A549 (cell line): ENCODE data around the gene SLC31A2. TPM values are rescaled to one million over a fixed set of nuclear protein-coding genes. Genes with fewer than 3 reads are reported as not detected.
A peak's percentile ranks its signal among the peaks of the same experiment; 100 is the strongest.

Experiments
- ATAC-seq, 2 experiments: fragments of 200-7000 bp in 1 of 2; fragments of >200 bp in 1 of 2; cut with Nextera tagmentation in 1 of 2; cut with Tn5 transposase in 1 of 2; 3 replicates each; pipeline versions ENCODE4 v1.8.0 to v1.9.1; 2018 to 2020; ENCODE audit warnings: mild to moderate bottlenecking in 1 of 2, moderate library complexity in 1 of 2
- CTCF ChIA-PET: fragments of 300-600 bp; sonication (Branson Sonifier 250); formaldehyde crosslinking; extraction: SDS; loops from one replicate; lab custom pipeline; 2021; ENCODE audit warnings: antibody characterized with exemption, inconsistent platforms; lab: Yijun Ruan, JAX
- POLR2A ChIA-PET: fragments of 350-600 bp; formaldehyde crosslinking; extraction: SDS; loops from one replicate; lab custom pipeline; 2021; ENCODE audit warnings: antibody characterized with exemption, inconsistent platforms; lab: Yijun Ruan, JAX
- DNase-seq, 2 experiments: peaks; one replicate each; pipeline versions ENCODE4 v3.0.0 to v3.0.0-alpha.2; 2011 to 2016; ENCODE audit warnings: low read depth in 1 of 2, low spot score in 1 of 2
- FAIRE-seq: peaks from 2 replicates; lab custom pipeline; 2011; peaks lifted over from hg19 to GRCh38; lab: Jason Lieb, UNC
- H3K27ac ChIP-seq, 2 experiments: fragments of >200 bp; sonication (Bioruptor Twin); formaldehyde crosslinking; 3 replicates each; pipeline ENCODE4 v1.5.1; 2016 to 2017
- H3K4me1 ChIP-seq: fragments of >200 bp; sonication (Bioruptor Twin); formaldehyde crosslinking; 3 replicates; pipeline ENCODE4 v1.6.1; 2016
- H3K4me2 ChIP-seq: fragments of >200 bp; sonication (Bioruptor Twin); formaldehyde crosslinking; 3 replicates; pipeline ENCODE4 v1.6.1; 2016
- H3K4me3 ChIP-seq: fragments of >200 bp; sonication (Bioruptor Twin); formaldehyde crosslinking; 3 replicates; pipeline ENCODE4 v1.5.1; 2016
- H3K9me3 ChIP-seq: fragments of >200 bp; sonication (Bioruptor Twin); formaldehyde crosslinking; 3 replicates; pipeline ENCODE4 v1.6.1; 2016
- CBX2 ChIP-seq: fragments of 200-600 bp; sonication (generic); IDR thresholded peaks from 2 replicates; pipeline ENCODE4 v1.6.1; 2016; ENCODE audit warnings: low read depth, mild to moderate bottlenecking, borderline replicate concordance
- CBX8 ChIP-seq: fragments of 200-600 bp; sonication (generic); IDR thresholded peaks from 2 replicates; pipeline ENCODE4 v1.6.1; 2016
- CHD2 ChIP-seq: fragments of 150-350 bp; IDR thresholded peaks from 2 replicates; pipeline ENCODE4 v1.6.1; 2014; ENCODE audit warnings: low read length; ENCODE audit not compliant: partially characterized antibody
- CHD4 ChIP-seq: fragments of 200-600 bp; sonication (generic); IDR thresholded peaks from 2 replicates; pipeline ENCODE4 v1.6.1; 2016; ENCODE audit warnings: antibody characterized with exemption, mild to moderate bottlenecking, borderline replicate concordance
- EHMT2 ChIP-seq: fragments of 200-600 bp; sonication (generic); IDR thresholded peaks from 2 replicates; pipeline ENCODE4 v1.6.1; 2016; ENCODE audit warnings: antibody characterized with exemption, low read depth, mild to moderate bottlenecking, moderate library complexity
- EP300 ChIP-seq, 2 experiments: fragments of >200 bp; sonication (Bioruptor Twin); formaldehyde crosslinking; IDR thresholded peaks; 2 replicates in 1 of 2; 3 replicates in 1 of 2; pipeline ENCODE4 v1.6.1; 2016 to 2017
- JUNB ChIP-seq: fragments of >200 bp; sonication (Bioruptor Twin); formaldehyde crosslinking; IDR thresholded peaks from 2 replicates; pipeline ENCODE4 v1.6.1; 2016
- KDM1A ChIP-seq: fragments of 200-600 bp; sonication (generic); IDR thresholded peaks from 2 replicates; pipeline ENCODE4 v1.6.1; 2016; ENCODE audit warnings: low read depth, mild to moderate bottlenecking
- KDM5A ChIP-seq: fragments of 200-600 bp; sonication (generic); IDR thresholded peaks from 2 replicates; pipeline ENCODE4 v1.6.1; 2016; ENCODE audit warnings: antibody characterized with exemption, mild to moderate bottlenecking
- MAFK ChIP-seq: fragments of 450-650 bp; IDR thresholded peaks from 2 replicates; pipeline ENCODE4 v1.6.1; 2014; ENCODE audit not compliant: partially characterized antibody
- MAX ChIP-seq: IDR thresholded peaks from 2 replicates; pipeline ENCODE4 v1.6.1; 2012
- NPAS2 ChIP-seq: fragments of 250-450 bp; sonication (Bioruptor Pico); IDR thresholded peaks from 2 replicates; pipeline ENCODE4 v1.8.0; 2022; ENCODE audit warnings: mild to moderate bottlenecking, moderate library complexity, borderline replicate concordance
- RAD21 ChIP-seq, 2 experiments: fragments of >200 bp in 1 of 2; sonication (Bioruptor Twin) in 1 of 2; formaldehyde crosslinking in 1 of 2; IDR thresholded peaks in 1 of 2; conservative IDR thresholded peaks in 1 of 2; 2 replicates in 1 of 2; 3 replicates in 1 of 2; pipeline ENCODE4 v1.6.1; 2012 to 2018; ENCODE audit warnings: inconsistent platforms in 1 of 2
- RNF2 ChIP-seq: fragments of 200-600 bp; sonication (generic); IDR thresholded peaks from 2 replicates; pipeline ENCODE4 v1.6.1; 2016; ENCODE audit warnings: low read depth, mild to moderate bottlenecking, antibody characterized with exemption, moderate library complexity, borderline replicate concordance
- SREBF2 ChIP-seq: fragments of 450-650 bp; IDR thresholded peaks from 2 replicates; pipeline ENCODE4 v1.6.1; 2014; ENCODE audit warnings: mild to moderate bottlenecking, moderate library complexity
- TP53 ChIP-seq: fragments of 250-450 bp; sonication (Bioruptor Pico); IDR thresholded peaks from 2 replicates; pipeline ENCODE4 v1.5.0; 2021; ENCODE audit warnings: mild to moderate bottlenecking, moderate library complexity
- WGBS: methylation state at CpG from one replicate; pipeline ENCODE4 v1.1.6; 2017; ENCODE audit errors: missing lambda C conversion rate; 5-methylcytosine and 5-hydroxymethylcytosine counted together
- polyA plus RNA-seq, 4 experiments: library from polyadenylated mRNA; depleted of rRNA in 3 of 4; stranded (reverse); fragments of >200 nt; fragmentation: RNase III in 1 of 4; extraction: RNeasy Plus Mini Kit Qiagen cat#74134 plus additional on column Dnase treatment in 1 of 4; gene quantifications; 2 replicates in 3 of 4; 3 replicates in 1 of 4; pipeline ENCODE4 v1.2.3, GENCODE V29; 2011 to 2017
- TF ChIP-seq, protein P1 (sequence below): fragments of >200 bp; sonication (Bioruptor Twin); formaldehyde crosslinking; IDR thresholded peaks from 2 replicates; pipeline ENCODE4 v1.6.1; 2016
- TF ChIP-seq, protein P2 (sequence below): fragments of 250-450 bp; sonication (Bioruptor Pico); IDR thresholded peaks from 2 replicates; pipeline ENCODE4 v1.5.0; 2020; ENCODE audit warnings: low read depth, mild to moderate bottlenecking, moderate library complexity
- TF ChIP-seq, protein P3 (sequence below): fragments of 150-350 bp; IDR thresholded peaks from 2 replicates; pipeline ENCODE4 v1.6.1; 2014; ENCODE audit warnings: low read depth, mild to moderate bottlenecking, low read length

SLC31A2 gene
- polyA plus RNA-seq, 2 of the 4 experiments (the other 2 are of a cell fraction), result 5.8 to 5.9 TPM

GRCh38 chr9:113155911-113156588, 5.2 kb downstream of the SLC31A2 start:
- POLR2A ChIA-PET, result no interaction called here
- no peak overlapping the region for H3K4me3 ChIP-seq
- FAIRE-seq (no peak), ATAC-seq (no peak), DNase-seq (no peak)
- H3K9me3 ChIP-seq, result no peaks in the 10 kb centered on the region
- H3K27ac ChIP-seq, result no peak overlapping the region
- CTCF ChIA-PET, result interaction anchor here (1.7 to 2.5 kb wide), 2 partner anchors 10 to 14 kb away, joined by 5 to 8 read pairs; no protein-coding TSS in a partner anchor
- 70% methylated on average over 7 of the region's 7 CpGs for WGBS
- TF ChIP-seq MAFK (peak; percentile 9), CBX8 (no peak), TP53 (CRISPR knock-in tag) (no peak), SREBF2 (no peak)
- TF ChIP-seq, protein P1, sequence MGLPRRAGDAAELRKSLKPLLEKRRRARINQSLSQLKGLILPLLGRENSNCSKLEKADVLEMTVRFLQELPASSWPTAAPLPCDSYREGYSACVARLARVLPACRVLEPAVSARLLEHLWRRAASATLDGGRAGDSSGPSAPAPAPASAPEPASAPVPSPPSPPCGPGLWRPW, result no peak
- TF ChIP-seq, all 56 proteins: peak for 1
- H3K4me1 ChIP-seq, result no peaks in the 10 kb centered on the region
- no peak overlapping the region for H3K4me2 ChIP-seq

DNA sequence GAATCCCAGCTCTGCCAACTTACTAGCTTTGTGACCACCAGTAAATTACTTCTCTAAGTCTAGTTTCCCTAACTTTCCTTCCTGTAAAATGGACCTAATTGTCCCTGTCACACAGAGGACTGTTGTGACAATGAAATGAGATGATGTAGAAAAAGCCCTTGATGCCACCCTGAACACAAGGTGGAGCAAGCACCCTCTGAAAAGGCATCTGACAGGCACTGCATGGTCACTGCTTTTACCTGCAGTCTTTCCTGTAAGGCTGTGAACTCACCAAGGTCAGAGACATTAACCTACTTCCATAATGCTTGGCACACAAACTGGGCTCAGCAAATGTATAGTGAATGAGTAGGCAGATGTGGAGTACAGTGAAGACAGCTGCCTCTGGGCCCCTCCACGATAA, 6.1 kb downstream of the SLC31A2 start:
- DNase-seq, result no peak
- WGBS, result 100% methylated on average over 1 of the region's 1 CpG
- H3K4me1 ChIP-seq, result no peaks in the 10 kb centered on the region
- no peaks in the 10 kb centered on the region for H3K9me3 ChIP-seq
- ChIA-PET POLR2A (no interaction called here), CTCF (interaction anchor here (1.3 to 2.5 kb wide), 3 partner anchors 13 to 254 kb away, joined by 3 to 8 read pairs (median 3); no protein-coding TSS in a partner anchor)
- H3K27ac ChIP-seq, result no peak overlapping the region
- H3K4me2 ChIP-seq, result no peak overlapping the region
- no peak for FAIRE-seq
- no peak for TF ChIP-seq KDM1A
- peak in 1 of 2 experiments; percentile 8; a peak in 1 of 5 replicates for TF ChIP-seq RAD21 (conservative IDR thresholded peaks at IDR 0.05 in 1 of 2, IDR thresholded peaks at IDR 0.05 in 1 of 2)
- ATAC-seq, result peak; percentile 21 to 30; a peak in 2 of 6 replicates
- H3K4me3 ChIP-seq, result no peak overlapping the region

- ChIA-PET POLR2A (no interaction called here), CTCF (interaction anchor here (2.5 kb wide), 1 partner anchor 12 kb away, joined by 8 read pairs; no protein-coding TSS in a partner anchor)
- TF ChIP-seq, protein P2, sequence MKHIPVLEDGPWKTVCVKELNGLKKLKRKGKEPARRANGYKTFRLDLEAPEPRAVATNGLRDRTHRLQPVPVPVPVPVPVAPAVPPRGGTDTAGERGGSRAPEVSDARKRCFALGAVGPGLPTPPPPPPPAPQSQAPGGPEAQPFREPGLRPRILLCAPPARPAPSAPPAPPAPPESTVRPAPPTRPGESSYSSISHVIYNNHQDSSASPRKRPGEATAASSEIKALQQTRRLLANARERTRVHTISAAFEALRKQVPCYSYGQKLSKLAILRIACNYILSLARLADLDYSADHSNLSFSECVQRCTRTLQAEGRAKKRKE (CRISPR knock-in tag), result no peak
- Histone ChIP-seq H3K9me3 (no peaks in the 10 kb centered on the region), H3K4me3 (no peak overlapping the region), H3K27ac (no peak overlapping the region), H3K4me1 (no peaks in the 10 kb centered on the region), H3K4me2 (no peak overlapping the region)
- FAIRE-seq (no peak), DNase-seq (no peak), ATAC-seq (no peak)
- WGBS, result 86% methylated on average over 5 of the region's 5 CpGs
Observed at GRCh38 chr9:113158446-113158845, 7.6 kb downstream of the SLC31A2 start.

DNA sequence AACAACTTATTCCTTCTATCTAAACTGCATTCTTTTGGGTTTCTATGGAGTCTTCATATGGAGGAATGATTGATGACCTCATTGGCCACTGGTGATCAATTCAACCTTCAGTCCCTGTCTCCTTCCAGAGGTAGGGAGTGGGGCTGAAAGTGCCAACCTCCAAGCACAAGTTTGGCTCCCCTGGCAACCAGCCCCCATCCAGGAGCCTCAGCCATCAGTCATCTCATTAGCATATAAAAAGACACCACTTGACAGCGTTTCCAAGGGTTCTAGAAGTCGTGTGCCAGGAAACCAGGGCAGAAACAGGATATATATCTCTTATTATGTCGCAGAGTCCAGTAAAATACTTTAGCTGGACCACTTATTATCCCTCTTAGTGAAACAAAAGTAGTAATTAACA, 9.8 kb downstream of the SLC31A2 start:
- no peak for TF ChIP-seq JUNB
- no peak for TF ChIP-seq NPAS2
- TF ChIP-seq CHD4, result no peak
- TF ChIP-seq RNF2, result no peak
- H3K9me3 ChIP-seq, result no peaks in the 10 kb centered on the region
- POLR2A ChIA-PET, result no interaction called here
- DNase-seq (no peak), ATAC-seq (no peak), FAIRE-seq (no peak)
- no peak overlapping the region for H3K4me2 ChIP-seq
- WGBS, result 75% methylated on average over 3 of the region's 3 CpGs
- H3K27ac ChIP-seq, result no peak overlapping the region
- no peaks in the 10 kb centered on the region for H3K4me1 ChIP-seq
- CTCF ChIA-PET, result no interaction called here
- no peak overlapping the region for H3K4me3 ChIP-seq

DNA sequence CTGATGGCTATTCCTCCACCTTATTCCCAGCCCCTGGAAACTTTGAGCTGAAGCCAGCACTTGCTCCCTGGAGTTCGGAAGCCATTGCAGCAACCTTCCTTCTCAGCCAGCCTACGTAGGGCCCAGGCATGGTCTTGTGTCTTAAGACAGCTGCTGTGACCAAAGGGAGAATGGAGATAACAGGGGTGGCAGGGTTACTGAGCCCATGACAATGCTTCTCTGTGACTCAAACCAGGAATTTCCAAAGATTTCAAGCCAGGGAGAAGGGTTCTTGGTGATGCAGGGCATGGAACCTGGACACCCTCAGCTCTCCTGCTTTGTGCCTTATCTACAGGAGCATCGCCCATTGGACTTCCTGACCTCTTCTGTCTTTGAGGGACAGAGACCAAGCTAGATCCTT, 12.2 kb downstream of the SLC31A2 start:
- no peak for DNase-seq
- FAIRE-seq, result no peak
- no peaks in the 10 kb centered on the region for H3K9me3 ChIP-seq
- H3K4me1 ChIP-seq, result no peaks in the 10 kb centered on the region
- H3K4me2 ChIP-seq, result no peak overlapping the region
- H3K4me3 ChIP-seq, result no peak overlapping the region
- no peak overlapping the region for H3K27ac ChIP-seq
- WGBS, result 60% methylated on average over 3 of the region's 3 CpGs
- ChIA-PET POLR2A (interaction anchor here (1.2 kb wide), 1 partner anchor 12 kb away, joined by 3 read pairs; the partner anchor contains the start of gene SLC31A2), CTCF (interaction anchor here (1.7 to 2.8 kb wide), 2 partner anchors 12 to 20 kb away, joined by 5 to 10 read pairs; partner anchors contain the start of gene SLC31A2)
- no peak for ATAC-seq
- TF ChIP-seq SREBF2, result no peak
- TF ChIP-seq, protein P3, sequence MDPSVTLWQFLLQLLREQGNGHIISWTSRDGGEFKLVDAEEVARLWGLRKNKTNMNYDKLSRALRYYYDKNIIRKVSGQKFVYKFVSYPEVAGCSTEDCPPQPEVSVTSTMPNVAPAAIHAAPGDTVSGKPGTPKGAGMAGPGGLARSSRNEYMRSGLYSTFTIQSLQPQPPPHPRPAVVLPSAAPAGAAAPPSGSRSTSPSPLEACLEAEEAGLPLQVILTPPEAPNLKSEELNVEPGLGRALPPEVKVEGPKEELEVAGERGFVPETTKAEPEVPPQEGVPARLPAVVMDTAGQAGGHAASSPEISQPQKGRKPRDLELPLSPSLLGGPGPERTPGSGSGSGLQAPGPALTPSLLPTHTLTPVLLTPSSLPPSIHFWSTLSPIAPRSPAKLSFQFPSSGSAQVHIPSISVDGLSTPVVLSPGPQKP, result no peak
- no peak for TF ChIP-seq MAFK
- no peak for TF ChIP-seq KDM5A
- TF ChIP-seq KDM1A, result no peak
- TF ChIP-seq CBX2, result no peak
- TF ChIP-seq CHD4, result no peak
- no peak for TF ChIP-seq EHMT2
- TF ChIP-seq CHD2, result no peak
- TF ChIP-seq EP300 (IDR thresholded peaks at IDR 0.05), result no peak
- TF ChIP-seq MAX, result no peak
- no peak for TF ChIP-seq JUNB
